Left hindlimb (tissue), 1 donor: Measurements from ENCODE around the gene CLDN19.
"Not testable (repeated sequence)": the region's sequence is repeated elsewhere in the genome, so short reads cannot be mapped to it uniquely, and the experiment has no call there.

Source experiments
- DNase-seq: peaks from one replicate; pipeline ENCODE4 v3.0.0-alpha.2; 2018

CLDN19 gene

GRCh38 chr1:42737257-42737656 lies 2.8 kb downstream of the CLDN19 start:
- DNase-seq = no peak

GRCh38 chr1:42736571-42737200 lies 3.4 kb downstream of the CLDN19 start:
- no peak for DNase-seq

GRCh38 chr1:42736152-42736551 lies 3.9 kb downstream of the CLDN19 start:
- no peak for DNase-seq

DNA sequence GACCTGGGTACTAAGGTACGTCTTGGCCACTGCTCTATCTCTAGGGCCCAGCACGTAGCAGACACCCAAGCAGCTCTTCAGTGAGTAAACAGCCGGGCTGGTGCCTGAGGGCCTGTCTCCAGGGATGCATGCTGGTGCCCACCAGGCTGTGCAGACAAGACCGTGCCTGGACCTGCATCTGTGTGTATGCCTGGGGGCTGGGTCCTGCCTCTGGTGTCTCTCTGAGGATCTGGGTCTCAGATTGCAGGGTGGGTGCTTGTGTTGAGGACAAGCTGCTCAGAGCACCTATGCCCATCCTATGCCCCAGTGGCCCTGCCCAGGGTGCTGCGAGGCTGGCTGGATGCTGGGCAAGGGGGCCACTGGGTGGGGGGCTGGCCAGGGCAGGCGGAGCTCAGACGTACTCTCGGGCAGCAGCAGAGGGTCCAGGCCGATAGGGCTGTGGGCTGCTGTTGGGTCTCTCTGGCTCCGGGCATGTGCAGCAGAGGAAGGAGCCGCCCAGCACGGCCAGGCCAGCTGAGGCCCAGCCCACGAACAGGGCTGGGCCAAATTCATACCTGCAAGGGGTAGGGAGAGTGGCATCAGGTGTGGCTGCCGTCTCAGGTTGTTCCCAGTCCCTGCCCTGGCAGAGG lies 4.4 kb downstream of the CLDN19 start:
- no peak for DNase-seq

DNA sequence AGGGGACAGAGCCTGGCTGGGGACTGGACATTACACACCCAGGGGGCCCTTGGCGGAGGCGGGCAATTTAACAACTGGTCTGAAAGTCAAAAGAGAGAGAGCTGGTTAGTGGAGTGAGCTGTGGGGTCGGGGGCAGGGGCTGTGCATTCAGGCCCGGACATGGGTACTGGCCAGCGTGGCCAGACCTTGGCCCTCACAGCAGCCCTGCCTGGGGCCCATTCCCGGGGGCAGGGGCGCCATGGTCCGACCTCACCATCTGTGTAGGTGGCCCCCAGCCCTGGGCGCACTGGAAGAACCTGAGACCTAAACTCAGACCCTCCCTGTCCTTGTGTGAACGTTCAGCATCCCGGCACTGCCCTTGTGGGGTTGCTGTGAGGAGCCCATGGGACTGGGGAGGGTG lies 5.0 kb downstream of the CLDN19 start:
- DNase-seq = no peak

DNA sequence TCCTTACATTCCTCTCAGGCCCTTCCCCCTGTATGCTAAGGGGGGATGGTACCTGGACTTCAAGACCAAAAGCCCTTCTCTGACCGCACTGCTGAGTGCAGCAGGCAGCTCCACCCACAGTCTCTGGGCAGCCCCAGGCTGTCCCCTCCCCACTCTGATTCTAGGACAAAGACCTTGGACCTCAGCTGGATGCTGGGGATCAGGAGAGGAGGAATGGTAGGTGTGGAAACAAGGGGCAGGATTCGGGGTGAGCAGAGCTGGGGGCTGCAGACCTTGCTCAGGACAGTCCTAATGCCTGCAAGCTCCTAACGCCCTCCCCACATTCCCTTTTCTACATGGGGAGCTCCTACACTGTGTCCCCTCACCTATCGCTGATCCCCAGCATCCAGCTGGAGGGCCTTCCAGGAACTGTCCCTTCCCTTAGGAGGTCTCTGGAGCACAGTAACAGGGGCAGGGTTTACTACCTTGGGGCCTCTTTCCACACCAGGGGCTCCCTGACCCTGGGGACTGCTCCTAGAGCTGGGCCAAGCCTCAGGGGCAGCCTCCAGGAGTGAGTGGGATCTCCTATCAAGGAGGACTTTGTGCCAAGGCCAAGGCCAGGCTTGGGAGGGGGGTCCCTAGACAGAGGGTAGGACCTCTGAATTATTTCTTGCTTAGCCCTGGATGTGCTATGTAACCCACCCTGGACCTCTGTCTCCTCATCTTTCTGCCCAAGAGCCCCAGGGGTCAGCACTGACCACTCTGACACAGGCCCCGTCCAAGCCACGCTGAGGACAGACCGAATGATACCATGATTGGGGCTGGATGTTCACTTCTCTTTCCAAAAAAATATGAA lies 5.6 kb downstream of the CLDN19 start:
- DNase-seq = no peak

DNA sequence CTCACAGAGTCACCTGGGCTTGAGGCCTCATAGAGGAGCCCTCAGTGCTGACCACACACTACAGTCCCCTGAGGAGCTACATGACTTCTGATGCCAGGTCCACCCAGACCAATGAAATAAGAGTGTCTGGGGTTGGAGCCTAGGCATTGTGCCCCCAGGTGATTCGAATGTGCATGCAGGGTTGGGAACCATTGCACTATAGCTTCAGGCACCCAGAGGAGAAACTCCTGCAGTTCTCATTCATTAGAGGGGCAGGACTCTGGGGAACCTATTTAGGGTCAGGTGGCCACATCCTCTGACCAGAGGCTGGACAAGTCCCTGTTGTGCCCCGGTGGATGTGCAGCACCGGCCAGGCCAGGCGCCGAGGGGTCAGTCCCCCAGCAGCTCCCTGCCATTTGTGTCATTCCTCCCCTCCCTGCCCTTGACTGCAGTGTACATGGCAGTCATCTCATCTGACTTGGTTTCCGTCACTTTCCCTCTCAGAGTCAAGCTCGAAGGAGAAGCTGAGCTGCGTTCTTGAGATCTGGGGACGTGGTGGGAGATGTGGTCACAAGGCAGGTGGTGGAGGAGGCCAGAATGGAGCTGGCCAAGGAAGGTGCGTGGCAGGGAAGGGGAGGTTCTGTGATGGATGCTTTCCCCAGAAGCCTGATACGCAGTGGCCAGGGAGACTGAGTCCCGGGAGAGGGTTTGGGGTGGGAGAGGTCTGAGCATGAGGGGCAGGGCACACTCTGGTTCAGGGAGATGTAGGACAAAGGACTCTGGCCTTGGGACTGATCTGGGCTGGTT lies 6.4 kb downstream of the CLDN19 start:
- DNase-seq = no peak

GRCh38 chr1:42732126-42732680 lies 7.8 kb downstream of the CLDN19 start:
- DNase-seq = no peak

DNA sequence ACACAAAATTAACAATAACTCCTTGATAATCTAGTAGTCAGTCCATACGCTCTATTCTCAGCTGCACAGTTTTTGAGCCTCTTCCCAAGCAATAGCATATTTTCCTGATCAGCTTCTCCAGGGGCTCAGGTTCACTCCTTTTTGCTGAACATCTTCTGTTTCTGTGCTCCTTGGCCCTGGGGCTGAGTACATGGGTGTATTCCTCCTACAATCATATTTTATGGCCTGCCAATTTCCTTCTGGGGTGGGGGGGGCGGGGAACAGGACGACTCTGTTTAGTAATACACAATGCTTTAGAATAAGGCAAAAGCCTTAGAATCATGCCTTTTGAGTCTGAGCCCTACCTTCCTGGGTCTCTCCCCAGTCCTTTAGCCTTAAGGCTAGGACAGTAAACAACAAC lies 8.5 kb downstream of the CLDN19 start:
- no peak for DNase-seq

DNA sequence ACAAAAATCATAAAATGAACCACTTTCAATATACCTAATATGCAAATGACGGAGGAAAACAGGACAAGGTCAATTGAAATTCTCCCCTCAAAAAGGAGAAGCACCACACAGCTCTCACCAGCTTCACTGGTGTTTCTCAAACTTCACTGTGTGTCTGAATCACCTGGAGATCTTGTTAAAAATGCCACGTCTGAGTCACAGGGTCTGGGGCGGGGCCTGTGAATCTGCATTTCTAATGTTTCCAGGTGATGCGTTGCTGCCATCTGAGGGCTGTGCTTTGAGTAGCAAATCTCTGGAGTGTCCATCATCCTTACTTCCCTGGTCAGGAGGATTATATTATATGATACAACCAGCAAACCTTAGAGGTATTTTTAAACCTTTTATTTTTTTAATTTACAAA lies 9.0 kb downstream of the CLDN19 start:
- DNase-seq = no peak

GRCh38 chr1:42730002-42730401 lies 10.0 kb downstream of the CLDN19 start:
- DNase-seq = no peak

GRCh38 chr1:42725820-42726219 lies 14.2 kb downstream of the CLDN19 start:
- DNase-seq = not testable (repeated sequence)

DNA sequence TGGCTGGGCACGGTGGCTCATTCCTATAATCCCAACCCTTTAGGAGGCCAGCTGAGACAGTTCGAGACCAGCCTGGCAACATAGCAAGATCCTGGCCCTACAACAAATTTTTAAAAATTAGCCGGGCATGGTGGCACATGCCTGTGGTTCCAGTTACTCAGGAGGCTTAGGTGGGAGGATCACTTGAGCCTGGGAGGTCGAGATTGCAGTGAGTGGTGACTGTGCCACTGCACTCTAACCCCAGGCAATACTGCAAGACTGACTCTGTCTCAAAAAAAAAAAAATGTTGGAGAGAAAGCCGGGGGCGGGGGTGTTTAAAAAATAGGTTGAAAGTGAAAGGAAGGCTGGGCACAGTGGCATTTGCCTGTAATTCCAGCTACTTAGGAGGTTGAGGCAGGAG lies 16.5 kb downstream of the CLDN19 start:
- DNase-seq = no peak

- not testable (repeated sequence) for DNase-seq
These were observed 17.6 kb downstream of the CLDN19 start for GRCh38 chr1:42722403-42722802.

DNA sequence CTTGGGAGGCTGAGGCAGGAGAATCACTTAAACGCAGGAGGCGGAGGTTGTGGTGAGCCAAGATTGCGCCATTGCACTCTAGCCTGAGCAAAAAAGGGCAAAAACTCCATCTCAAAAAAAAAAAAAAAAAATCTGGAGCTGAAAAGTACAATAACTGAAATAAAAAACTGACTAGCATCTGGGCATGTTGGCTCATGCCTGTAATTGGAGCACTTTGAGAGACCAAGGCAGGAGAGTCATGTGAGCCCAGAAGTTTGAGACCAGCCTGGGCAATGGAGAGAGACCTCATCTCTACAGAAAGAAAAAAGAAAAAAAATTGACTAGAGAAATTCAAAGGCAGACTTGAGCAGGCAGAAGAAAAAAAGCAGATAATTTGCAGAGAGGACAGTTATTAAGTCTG lies 18.1 kb downstream of the CLDN19 start:
- DNase-seq = no peak

GRCh38 chr1:42720868-42721267 lies 19.2 kb downstream of the CLDN19 start:
- no peak for DNase-seq

GRCh38 chr1:42714441-42714840 lies 25.6 kb downstream of the CLDN19 start:
- not testable (repeated sequence) for DNase-seq

- no peak for DNase-seq
These were observed 26.7 kb downstream of the CLDN19 start for GRCh38 chr1:42713293-42713692.

DNA sequence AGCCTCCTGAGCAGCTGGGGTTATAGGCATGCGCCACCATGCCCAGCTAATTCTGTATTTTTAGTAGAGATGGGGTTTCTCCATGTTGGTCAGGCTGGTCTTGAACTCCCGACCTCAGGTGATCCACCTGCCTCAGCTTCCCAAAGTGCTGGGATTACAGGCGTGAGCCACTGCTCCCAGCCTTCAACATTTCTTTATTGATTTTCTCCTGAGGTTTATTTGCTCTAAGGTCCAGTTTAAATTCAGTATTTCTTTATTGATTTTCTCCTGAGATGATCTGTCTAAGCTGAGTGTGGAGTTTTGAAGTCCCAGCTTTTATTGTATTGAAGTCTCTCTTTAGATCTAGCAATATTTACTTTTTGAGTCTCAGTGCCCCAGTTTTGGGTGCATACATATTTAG lies 27.2 kb downstream of the CLDN19 start:
- DNase-seq = not testable (repeated sequence)

DNA sequence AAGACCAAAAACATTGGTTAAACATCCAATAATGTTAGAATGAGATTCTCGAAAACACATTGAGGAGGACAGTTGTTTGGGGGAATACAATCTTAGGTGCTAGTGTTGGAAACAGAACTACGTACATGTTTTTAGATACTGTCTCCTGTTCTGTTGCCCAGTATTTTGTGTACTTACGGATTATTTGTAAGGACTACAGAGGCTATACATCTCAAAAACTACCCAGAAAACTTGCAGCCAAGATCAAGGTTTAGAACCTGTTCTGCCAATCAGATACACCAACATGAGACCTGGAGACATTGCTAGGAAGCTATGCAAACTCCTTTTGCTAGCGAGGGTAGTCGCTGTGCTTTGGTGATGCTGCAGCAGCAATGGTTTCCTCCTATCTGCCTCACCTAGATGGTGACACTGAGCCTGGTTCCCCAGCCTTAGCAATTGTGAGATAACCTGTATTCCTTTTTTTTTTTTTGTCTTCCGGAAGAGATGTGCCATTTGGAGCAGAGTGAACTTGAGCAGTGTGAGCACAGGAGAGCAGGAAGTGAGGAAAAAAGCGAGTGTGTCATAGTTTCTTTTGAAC lies 36.1 kb downstream of the CLDN19 start:
- DNase-seq = no peak

GRCh38 chr1:42700006-42700405 lies 40.0 kb downstream of the CLDN19 start:
- DNase-seq = no peak

- no peak for DNase-seq
These were observed 41.8 kb downstream of the CLDN19 start for GRCh38 chr1:42698081-42698813.
